K562 (cell line): ENCODE results near the gene VAMP4. TPM values are rescaled to one million over a fixed set of nuclear protein-coding genes. Genes with fewer than 3 reads are reported as not detected.

ENCODE experiments used
- ARHGAP35 ChIP-seq: fragments of 450-650 bp; IDR thresholded peaks from 2 replicates; pipeline ENCODE4 v1.6.1; 2018; ENCODE audit not compliant: partially characterized antibody
- BHLHE40 ChIP-seq: IDR thresholded peaks from 2 replicates; pipeline ENCODE4 v1.6.1; 2011; ENCODE audit warnings: low read length, improper control_type of control experiment
- CREBBP ChIP-seq: IDR thresholded peaks from one replicate; pipeline ENCODE4 v1.6.1; 2012; ENCODE audit warnings: low read depth, mild to moderate bottlenecking, control low read depth, inconsistent platforms, low read length
- FOS ChIP-seq: IDR thresholded peaks from 3 replicates; pipeline ENCODE4 v1.6.1; 2011; ENCODE audit not compliant: insufficient read length; ENCODE audit errors: extremely low read depth
- KDM1A ChIP-seq, 2 experiments: fragments of 450-650 bp; IDR thresholded peaks; 2 replicates each; pipeline ENCODE4 v1.6.1; 2016; ENCODE audit warnings: mild to moderate bottlenecking in 2 of 2
- KDM2B ChIP-seq: fragments of 250-450 bp; sonication (Bioruptor Pico); IDR thresholded peaks from 2 replicates; pipeline ENCODE4 v1.8.0; 2021; ENCODE audit warnings: mild to moderate bottlenecking, moderate library complexity
- MITF ChIP-seq: IDR thresholded peaks from 2 replicates; pipeline ENCODE4 v1.6.1; 2014; ENCODE audit warnings: antibody characterized with exemption
- MLX ChIP-seq, 2 experiments: fragments of 450-650 bp in 1 of 2; sonication (generic) in 1 of 2; formaldehyde crosslinking; conservative IDR thresholded peaks; 2 replicates each; pipeline versions ENCODE4 v1.4.0 to v1.8.1; 2020 to 2022; ENCODE audit warnings: mild to moderate bottlenecking in 1 of 2, missing genetic modification reagents in 1 of 2
- RBM25 ChIP-seq: fragments of 200-400 bp; formaldehyde crosslinking; IDR thresholded peaks from 2 replicates; pipeline ENCODE4 v1.6.1; 2018; ENCODE audit warnings: low read length, low read depth, moderate library complexity; ENCODE audit not compliant: severe bottlenecking
- SOX6 ChIP-seq: fragments of 450-650 bp; IDR thresholded peaks from 2 replicates; pipeline ENCODE4 v1.6.1; 2014; ENCODE audit warnings: mild to moderate bottlenecking
- TCFL5 ChIP-seq: fragments of 250-450 bp; sonication (Bioruptor Pico); conservative IDR thresholded peaks from 2 replicates; pipeline ENCODE4 v1.6.1; 2021; ENCODE audit warnings: mild to moderate bottlenecking, moderate library complexity, matching md5 sums
- U2AF1 ChIP-seq: fragments of 200-400 bp; formaldehyde crosslinking; optimal IDR thresholded peaks from 2 replicates; pipeline ENCODE3; 2017; ENCODE audit warnings: mild to moderate bottlenecking, low read depth, low read length, moderate library complexity
- ZEB2 ChIP-seq: fragments of 450-650 bp; IDR thresholded peaks from 2 replicates; pipeline ENCODE4 v1.6.1; 2016
- ZKSCAN3 ChIP-seq: fragments of 250-450 bp; sonication (Bioruptor Pico); IDR thresholded peaks from 2 replicates; pipeline ENCODE4 v1.4.0; 2020
- ZNF121 ChIP-seq: sonication (generic); formaldehyde crosslinking; conservative IDR thresholded peaks from 2 replicates; pipeline ENCODE4 v1.8.0; 2022; ENCODE audit warnings: missing genetic modification reagents
- ZNF184 ChIP-seq: sonication (generic); formaldehyde crosslinking; IDR thresholded peaks from 2 replicates; pipeline ENCODE4 v1.5.0; 2020; ENCODE audit warnings: missing genetic modification reagents
- ZNF24 ChIP-seq: fragments of 450-650 bp; IDR thresholded peaks from 2 replicates; pipeline ENCODE4 v1.6.1; 2016
- ZNF263 ChIP-seq: sonication (generic); formaldehyde crosslinking; IDR thresholded peaks from 2 replicates; pipeline ENCODE4 v1.8.0; 2022; ENCODE audit warnings: mild to moderate bottlenecking, missing genetic modification reagents, borderline replicate concordance
- ZNF407 ChIP-seq: fragments of 450-650 bp; IDR thresholded peaks from 2 replicates; pipeline ENCODE4 v1.6.1; 2016; ENCODE audit warnings: low read depth
- ZNF41 ChIP-seq: fragments of 250-450 bp; sonication (Bioruptor Pico); conservative IDR thresholded peaks from 2 replicates; pipeline ENCODE4 v1.4.0; 2020; ENCODE audit warnings: mild to moderate bottlenecking
- ZNF785 ChIP-seq: fragments of 250-450 bp; sonication (Bioruptor Pico); IDR thresholded peaks from 2 replicates; pipeline ENCODE4 v1.4.0; 2020; ENCODE audit warnings: mild to moderate bottlenecking
- polyA plus RNA-seq, 8 experiments: library from polyadenylated mRNA; depleted of rRNA in 4 of 8; stranded (reverse) in 5 of 8; unstranded in 3 of 8; fragments of >200 nt; fragmentation: Nextera tagmentation in 2 of 8; fragmentation: Illumina TruSeq in 1 of 8; extraction: Ambion mirVana in 2 of 8; extraction: Trizol in 1 of 8; gene quantifications; 2 replicates each; pipeline versions ENCODE4 v1.2.1 to v1.2.3, GENCODE V29; 2011 to 2014; ENCODE audit warnings: inconsistent platforms in 1 of 8, missing spikeins in 1 of 8
- total RNA-seq, 7 experiments: library from RNA; depleted of rRNA in 6 of 7; stranded (reverse); fragments of >200 nt in 6 of 7; fragmentation: Illumina TruSeq in 2 of 7; extraction: Trizol in 2 of 7; gene quantifications; 2 replicates each; pipeline versions ENCODE4 v1.2.1 to v1.2.3, GENCODE V29; 2011 to 2021; ENCODE audit warnings: low replicate concordance in 1 of 7

The VAMP4 gene
- total and polyA plus RNA-seq, 9 of the 15 experiments (the other 6 are each of a cell fraction or from before 2014, with no cell fraction given), result 3.3 to 21.4 (median 11.9) TPM

GRCh38 chr1:171781176-171781875 lies 39.5 kb upstream of the VAMP4 start, which contains the start of gene METTL13 (continued):
- TF ChIP-seq MLX (CRISPR knock-in tag; conservative IDR thresholded peaks at IDR 0.05) (no peak), U2AF1 (no peak), ZNF407 (no peak), MITF (peak; percentile 9; the same call in 1 of the 2 replicates), CREBBP (no peak), SOX6 (peak; percentile 64; the same call in 1 of the 2 replicates), ZNF184 (CRISPR knock-in tag) (no peak), ZNF263 (CRISPR knock-in tag) (peak; percentile 33; the same call in 1 of the 2 replicates), ZKSCAN3 (CRISPR knock-in tag) (no peak), ZNF785 (CRISPR knock-in tag) (no peak), ZNF121 (CRISPR knock-in tag) (no peak), BHLHE40 (peak; percentile 59), KDM2B (CRISPR knock-in tag) (no peak), ZNF41 (CRISPR knock-in tag) (no peak), RBM25 (peak; percentile 87), ZNF24 (no peak), TCFL5 (no peak), ZEB2 (no peak), FOS (peak; percentile 95), ARHGAP35 (no peak), KDM1A (IDR thresholded peaks at IDR 0.05) (no peak)
